Stimulated activated CD4-positive, alpha-beta T cell treated with anti-CD3 and anti-CD28 coated beads, Interleukin-15, amount 100 ng/mL, for 1 hour (primary cell): ENCODE measurements around the gene ZBTB8A.
"Not testable (repeated sequence)": the region's sequence is repeated elsewhere in the genome, so short reads cannot be mapped to it uniquely, and the experiment has no call there.

Experiments
- DNase-seq, 2 donors: peaks; one replicate each; pipeline ENCODE4 v3.0.0-alpha.2; 2020; ENCODE audit warnings: low read depth in 1 of 2, low spot score in 1 of 2

The ZBTB8A gene

DNA sequence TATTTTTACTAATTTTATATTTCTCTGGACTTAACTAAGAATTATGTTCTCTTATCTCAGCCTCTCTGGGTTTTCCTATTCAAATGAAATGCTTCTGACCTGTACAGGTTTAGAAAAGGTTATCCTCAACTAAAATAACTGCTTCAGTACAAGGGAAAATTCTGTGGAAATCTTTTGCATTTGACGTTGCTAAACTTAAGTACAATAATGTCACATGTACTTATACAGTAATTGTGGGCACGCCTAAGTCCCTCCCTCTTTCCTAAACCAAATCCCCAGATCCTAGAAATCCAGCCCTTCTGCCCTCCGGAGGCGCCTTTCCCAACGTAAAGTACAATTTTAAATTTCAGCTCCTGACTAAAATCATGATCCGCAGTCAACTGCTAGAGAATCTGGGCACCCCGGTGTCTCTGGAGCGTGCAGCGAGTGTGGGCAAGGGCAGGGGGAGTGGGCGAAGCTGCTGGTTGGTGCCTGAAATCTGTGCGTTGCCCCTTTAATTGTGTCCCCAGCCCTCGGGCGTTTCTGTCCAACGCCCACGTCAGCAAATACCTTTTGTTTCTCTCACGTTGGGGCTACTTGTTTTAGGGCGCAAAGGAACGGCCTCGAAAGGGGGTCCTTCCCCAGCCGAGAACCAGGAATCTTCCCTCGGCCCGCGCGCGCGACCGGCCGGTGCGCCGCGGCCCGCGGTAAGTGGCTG, at the start of gene ZBTB8A:
TSS of gene ZBTB8A (plus strand) at position 541 of the 697 bp plus-strand sequence. CDS start 53,505 bp downstream, outside the sequence.
- DNase-seq = peak in 1 of 2 donors; percentile 1

DNA sequence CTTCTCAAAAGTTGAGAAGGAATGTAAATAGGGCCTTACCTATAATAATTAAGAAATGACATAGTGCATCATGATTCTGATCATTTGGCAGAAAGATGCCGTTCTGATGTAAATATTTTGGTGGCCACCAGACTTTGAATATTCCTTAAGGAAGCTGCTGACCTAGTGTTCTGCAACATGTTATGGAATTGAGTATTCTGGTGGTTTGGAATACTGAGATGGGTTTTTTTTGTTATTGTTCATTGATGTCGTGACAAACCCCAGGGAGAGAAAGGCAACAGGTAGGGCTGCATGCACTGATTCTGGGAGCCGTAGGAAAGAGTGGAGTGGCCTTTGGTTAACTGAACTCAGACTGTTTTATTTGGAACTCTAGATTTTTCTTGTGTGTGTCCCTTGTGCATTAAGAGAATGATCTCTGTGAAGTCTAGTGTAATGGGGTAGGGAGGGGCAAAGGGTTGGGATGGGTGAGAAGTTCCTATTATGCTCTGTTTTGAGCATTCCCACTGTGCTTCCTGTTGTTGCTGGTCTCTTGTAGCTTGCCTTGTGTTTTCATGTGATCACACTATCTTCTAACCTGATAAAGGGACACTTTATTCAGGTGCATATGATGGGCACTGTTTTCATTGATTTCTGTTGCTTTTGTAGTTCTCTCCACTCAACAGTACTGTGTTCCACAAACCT, 49.3 kb upstream of the ZBTB8A start:
- DNase-seq = no peak

DNA sequence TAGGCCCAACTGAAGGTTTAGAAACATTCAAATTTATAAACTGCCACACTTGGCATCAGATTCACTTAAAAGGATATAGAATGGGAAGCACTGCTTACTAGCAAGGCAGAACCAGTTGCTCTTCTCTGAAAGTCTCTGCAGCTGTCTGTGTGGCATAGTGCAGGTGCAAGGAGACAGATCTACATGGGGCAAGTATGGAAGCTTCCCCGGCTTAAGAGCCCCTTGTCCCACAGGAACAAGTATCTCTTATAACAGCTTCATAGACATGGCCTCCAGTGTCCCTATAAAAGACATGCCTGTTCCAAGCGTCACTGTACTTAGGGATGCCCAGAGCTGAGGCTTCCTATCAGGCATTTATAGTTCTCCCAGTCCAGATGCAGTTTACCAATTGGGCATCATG, 47.8 kb upstream of the ZBTB8A start:
- no peak for DNase-seq

DNA sequence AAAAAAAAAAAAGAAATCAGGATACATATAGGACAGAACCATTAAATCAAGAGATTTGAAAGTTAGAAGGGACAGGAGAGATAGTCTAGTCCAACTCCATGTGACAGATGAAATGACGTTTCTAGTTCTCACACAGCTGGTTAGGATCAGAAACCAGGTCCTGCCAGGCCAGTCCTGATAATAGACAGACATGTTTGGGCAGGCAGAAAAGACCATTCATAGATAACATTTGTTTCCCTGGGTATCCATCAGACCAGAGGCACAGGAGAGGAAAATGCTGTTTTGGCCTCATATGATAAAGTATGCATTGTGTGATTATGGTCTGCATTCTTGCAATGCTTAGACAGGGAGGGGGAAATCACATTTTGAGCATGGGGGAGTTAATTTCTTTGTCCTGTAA, 45.0 kb upstream of the ZBTB8A start:
- DNase-seq = no peak

DNA sequence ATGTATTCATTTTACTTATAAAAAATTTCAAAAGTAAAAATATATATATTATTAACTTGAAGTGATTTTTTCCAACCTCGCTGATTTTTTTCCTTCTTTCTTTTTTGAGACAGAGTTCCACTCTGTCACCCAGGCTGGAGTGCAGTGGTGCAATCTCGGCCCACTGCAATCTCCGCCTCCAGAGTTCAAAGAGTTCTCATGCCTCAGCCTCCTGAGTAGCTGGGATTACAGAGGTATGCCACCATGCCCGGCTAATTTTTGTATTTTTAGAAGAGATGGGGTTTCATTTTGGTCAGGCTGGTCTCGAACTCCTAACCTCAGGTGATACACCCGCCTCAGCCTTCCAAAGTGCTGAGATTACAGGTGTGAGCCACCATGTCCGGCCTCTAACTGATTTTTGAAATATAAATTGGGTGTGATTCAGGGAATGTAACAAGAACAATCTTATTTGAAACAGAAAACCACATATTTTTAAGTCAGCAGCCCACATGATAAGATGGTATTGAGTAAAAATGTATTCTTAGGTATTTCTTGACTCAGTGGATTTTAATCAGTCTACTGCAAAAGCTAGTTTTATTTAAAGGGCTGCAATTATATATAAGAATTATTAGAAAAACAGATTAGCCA, 44.4 kb upstream of the ZBTB8A start:
- DNase-seq = no peak

DNA sequence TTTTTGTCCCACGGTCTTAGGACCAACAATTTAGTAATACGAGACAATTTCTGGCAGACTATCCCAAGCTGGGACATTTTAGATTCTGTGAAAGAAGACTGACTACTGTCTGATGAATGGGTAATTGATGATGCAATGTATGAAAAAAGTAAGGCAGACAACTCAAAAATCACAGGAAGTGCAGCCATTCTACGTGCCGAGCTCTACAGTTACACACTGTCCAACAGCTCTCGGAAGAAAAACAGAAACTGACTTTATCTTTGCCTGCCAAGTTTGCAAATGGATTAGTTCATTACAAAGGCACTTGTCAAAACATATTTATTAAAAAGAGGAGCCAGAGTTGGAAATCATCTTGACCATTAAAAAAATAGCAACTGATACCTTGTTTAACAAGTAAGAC, 43.1 kb upstream of the ZBTB8A start:
- DNase-seq = no peak

DNA sequence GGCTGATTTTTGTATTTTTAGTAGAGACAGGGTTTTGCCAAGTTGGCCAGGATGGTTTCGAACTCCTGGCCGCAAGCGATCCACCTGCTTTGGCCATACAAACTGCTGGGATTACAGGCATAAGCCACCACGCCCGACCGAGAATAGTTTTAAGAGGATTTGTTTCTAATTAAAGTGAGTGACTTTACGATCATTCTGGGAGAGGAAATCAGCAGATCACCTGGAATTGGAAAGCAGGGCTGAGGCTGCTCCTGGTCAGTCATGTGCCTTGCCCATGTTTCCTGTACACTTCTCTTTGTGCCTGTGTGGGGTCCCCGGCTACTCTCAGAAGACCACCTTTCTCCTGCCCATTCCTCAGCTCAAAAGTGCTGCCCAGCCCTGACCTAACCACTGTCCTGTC, 40.5 kb upstream of the ZBTB8A start:
- DNase-seq = no peak

DNA sequence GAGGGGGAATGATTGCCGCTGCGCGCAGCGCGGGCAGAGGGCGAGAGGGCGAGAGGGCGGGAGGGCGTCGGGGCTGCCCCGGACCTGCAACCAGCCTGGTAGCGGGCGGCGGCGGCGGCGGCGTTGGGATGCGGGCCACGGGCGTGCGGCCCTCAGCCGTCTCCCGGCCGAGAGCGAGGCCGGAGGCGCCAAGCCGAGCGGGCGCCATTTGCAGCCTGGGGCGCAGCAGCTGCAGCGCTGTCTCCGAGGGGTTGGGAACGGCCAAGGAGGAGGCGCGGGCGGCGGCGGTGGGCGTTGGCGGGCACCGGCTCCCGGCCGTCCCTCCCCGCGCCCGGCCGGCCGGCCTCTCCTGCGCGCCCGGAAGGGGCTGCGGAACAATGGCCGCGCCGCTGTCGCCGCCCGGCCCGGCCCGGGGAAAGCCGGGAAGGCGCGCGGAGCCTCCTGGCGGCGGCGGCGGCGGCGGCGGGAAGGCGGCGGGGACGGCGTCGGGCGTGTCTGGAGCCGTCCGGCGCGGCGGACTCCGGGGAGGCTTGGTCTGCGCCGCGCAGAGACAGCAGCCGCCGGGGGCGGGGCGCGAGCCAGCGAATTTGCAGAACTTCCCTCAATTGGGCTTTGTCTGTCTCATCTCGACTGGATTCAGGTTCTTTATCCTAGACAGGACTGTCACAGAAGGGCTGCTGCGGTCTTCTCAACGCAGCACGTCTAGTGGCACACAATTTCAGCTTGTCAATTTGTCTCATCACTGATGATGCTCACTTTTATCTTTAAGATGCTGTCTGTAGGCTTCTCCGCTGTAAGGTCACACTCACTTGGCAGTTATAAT, 38.6 kb upstream of the ZBTB8A start:
- peak in 1 of 2 donors; percentile 5 for DNase-seq

DNA sequence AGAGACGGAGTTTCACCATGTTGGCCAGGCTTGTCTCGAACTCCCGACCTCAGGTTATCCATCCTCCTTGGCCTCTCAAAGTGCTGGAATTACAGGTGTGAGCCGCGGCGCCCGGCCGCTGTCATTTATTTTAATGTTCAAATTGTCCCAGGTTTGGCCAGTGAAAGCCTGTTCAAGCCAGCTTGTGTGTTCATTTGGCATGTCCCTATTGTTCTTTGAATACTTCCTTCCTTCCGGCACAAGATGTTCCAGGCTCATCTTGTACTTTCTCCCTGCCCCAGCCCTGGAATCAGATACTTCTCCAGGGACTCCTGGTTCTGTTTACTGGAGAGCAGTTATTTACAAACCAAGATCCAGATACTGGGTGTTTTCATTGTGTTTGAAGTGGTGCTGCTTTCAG, 37.4 kb upstream of the ZBTB8A start:
- no peak for DNase-seq

DNA sequence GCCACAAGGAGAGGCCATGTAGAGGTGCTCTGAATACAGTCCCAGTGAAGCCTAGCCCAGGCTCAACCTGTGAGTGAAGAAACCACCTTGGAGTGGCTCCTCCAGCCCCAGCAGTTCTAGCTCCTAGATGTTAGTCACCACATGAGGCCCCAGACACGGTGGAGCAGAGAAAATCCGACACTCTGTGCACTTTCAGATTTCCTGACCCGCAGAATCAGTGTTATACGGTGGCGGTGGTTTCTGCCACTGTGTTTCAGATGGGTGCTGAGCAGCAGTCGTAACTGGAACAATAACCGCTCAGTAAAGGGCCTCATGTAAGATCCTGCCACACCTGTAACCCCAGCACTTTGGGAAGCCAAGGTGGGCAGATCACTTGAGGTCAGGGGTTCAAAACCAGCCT, 36.1 kb upstream of the ZBTB8A start:
- no peak for DNase-seq

DNA sequence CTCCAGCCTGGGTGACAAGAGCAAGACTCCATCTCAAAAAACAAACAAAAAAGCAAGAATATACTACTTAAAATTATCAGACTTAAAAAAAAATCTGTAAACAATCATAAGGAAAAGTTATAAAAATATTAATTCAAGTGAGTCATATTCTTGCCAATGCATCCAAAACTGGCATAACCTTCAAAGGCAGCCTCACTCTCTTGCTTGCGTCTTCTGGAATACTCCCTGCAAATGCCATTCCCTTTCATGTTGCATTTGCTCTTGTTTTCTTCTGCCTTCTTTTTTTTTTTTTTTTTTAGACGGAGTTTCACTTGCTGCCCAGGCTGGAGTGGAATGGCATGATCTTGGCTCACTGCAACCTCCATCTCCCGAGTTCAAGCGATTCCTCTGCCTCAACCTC, 32.2 kb upstream of the ZBTB8A start:
- DNase-seq = no peak

DNA sequence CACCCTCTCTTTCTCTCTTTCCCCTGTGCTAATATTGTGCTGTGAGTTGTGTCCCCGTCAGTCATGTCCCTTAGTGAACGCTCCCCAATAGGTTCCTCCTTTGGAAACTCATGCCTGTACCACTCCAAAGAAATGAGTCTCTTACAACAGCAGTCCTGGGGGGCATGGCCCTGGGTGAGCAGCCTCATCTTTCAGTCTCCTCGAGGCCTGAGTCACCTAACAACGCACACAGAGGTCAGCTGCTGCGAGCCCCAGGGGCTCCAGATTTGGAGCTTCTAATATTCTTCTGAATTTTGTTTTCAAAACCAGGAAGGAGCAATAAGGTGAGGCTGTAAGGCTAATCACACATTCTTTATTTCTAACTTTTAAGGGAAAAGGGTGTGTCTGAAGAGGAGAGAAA, 30.5 kb upstream of the ZBTB8A start:
- DNase-seq = no peak

DNA sequence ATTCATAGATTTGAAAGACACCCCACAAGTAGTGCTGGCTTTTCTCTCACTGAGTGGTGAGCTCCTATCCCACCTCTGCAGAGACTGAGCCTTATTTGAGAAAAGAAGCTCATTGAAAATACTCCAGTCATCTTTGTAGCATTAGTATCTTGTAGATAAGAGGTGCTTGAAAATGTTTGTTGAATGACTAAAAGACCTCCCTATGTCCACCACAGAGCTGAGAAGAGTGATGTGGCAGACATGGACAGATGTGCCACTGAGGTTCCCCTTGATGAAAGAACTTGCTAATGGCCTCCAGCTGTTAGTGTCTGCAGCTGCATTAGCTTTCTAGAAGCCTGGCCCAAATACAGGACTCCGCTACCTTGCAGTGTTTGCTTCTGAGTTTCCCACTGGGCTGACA, 29.3 kb upstream of the ZBTB8A start:
- DNase-seq = no peak

DNA sequence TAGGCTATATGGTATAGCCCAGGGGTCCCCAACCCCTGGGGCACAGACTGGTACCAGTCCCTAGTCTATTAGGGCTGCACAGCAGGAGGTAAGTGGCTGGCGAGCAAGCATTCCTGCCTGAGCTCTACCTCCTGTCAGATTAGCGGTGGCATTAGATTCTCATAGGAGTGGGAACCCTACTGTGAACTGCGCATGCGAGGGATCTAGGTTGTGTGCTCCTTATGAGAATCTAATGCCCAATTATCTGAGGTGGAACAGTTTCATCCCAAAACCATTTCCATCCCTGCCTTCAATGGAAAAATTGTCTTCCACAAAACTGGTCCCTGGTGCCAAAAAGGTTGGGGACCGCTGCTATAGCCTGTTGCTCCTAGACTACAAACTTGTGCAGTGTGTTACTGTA, 22.8 kb upstream of the ZBTB8A start:
- no peak for DNase-seq

DNA sequence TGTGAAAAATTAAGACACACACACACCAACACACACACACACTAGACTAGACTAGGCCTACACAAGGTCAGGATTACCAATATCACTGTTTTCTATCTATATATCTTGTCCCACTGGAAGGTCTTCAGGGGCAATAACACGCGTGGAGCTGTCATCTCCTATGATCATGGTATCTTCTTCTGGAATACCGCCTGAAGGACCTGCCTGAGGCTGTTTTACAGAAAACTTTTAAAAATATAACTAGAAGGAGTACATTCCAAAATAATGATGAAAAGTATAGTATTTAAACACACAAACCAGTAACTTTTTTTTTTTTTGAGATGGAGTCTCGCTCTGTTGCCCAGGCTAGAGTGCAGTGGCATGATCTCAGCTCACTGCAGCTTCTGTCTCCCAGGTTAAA, 20.3 kb upstream of the ZBTB8A start:
- DNase-seq = no peak

DNA sequence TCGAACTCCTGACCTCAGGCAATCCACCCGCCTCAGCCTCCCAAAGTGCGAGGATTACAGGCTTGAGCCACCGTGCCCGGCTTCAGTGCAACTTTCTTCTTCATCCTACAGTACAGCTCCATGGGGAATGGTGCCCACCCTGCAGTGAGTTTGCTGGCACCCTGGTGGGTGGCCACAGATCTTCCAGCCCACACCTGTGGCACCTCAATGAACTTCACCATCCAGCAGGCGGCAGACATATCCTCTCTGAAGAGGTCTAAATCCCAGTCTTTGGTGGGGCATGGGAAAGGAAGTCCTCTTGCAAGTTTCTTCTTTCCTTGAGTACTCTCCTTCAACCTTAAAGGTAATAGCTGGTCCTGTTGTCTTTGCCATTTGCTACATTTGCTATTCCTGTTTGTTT, 18.1 kb upstream of the ZBTB8A start:
- DNase-seq = no peak

DNA sequence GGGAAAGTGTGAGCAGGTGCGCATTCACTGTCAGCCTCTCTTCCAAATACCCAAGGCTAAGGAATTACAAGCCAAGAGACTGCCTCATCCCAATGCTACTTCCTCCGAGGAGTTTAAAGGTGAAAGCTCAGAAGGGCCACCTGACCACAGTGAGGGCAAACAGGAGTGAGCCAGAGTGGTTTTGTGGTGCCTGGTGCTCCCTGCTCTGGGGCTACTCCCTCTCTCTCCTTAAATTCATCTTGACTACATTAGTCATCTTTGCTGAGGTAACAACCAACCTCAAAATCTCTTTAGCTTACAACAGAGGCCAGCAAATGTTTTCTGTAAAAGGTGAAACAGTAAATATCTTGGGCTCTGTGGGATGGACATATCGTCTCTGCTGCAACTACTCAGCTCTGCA, 14.2 kb upstream of the ZBTB8A start:
- DNase-seq = no peak

DNA sequence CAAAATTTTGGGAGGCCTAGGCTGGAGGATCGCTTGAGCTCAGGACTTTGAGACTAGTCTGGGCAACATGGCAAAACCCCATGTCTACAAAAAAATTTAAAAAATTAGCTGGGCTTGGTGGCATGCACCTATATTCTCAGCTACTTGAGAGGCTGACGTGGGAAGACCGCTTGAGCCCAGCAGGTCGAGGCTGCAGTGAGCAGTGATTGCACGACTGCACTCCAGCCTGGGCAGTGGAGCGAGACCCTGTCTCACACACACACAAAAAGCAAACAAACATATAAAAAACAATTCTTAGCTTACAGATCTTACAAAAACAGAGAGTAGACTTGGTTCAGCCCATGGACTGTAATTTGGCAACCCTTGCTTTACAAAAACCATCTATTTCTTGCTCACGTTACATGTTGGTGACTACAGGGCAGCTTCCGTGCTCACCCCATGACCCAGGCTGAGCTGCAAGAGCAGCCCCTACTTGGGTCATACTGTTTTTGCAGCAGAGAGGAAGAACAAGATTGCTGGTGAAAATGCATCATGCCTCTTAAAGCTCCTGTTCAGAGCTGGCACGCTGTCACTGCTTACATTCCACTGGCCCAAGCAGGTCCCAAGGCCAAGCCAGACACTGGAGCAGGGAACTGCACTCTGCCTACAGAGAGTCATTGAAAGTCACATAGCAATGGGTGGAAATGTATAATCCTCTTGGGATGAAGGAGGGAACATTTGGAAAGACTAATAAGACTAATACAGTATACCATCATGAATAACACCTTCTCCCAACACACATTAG, 13.4 kb upstream of the ZBTB8A start:
- DNase-seq = no peak

DNA sequence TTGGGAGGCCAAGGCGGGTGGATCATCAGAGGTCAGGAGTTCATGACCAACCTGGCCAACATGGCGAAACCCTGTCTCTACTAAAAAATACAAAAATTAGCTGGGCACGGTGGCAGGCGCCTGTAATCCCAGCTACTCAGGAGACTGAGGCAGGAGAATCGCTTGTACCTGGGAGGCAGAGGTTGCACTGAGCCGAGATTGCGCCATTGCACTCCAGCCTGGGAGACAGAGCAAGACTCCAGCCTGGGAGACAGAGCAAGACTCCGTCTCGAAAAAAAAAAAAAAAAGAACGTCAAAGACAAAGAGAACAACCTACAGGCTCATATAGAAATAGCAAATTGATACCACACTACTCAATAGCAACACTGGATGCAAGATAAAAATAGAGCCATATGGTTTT, 10.7 kb upstream of the ZBTB8A start:
- not testable (repeated sequence) for DNase-seq

DNA sequence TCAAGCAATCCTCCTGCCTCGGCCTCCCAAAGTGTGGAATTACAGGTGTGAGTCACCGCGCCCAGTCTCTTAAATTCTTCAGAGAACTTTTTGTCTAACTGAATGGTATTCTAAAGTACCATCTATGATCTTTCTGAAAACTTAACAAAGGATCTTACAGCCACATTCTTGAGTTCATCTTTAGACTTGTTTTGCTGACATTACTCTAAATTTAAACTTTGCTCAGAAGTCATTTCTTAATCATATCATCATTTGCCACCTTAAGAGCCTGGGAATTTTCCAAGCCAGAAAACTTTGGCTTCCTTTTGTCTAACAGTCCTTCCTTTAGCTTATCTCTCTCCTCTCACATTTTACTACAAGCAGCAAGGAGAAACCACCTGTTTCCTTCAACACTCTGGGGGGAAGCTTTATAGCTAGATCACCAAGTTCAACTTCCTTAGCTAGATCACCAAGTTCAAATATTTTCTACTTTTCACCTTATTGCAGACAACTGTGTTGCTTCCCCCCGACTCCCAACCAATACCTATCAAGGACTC, 5.4 kb upstream of the ZBTB8A start:
- DNase-seq = no peak

DNA sequence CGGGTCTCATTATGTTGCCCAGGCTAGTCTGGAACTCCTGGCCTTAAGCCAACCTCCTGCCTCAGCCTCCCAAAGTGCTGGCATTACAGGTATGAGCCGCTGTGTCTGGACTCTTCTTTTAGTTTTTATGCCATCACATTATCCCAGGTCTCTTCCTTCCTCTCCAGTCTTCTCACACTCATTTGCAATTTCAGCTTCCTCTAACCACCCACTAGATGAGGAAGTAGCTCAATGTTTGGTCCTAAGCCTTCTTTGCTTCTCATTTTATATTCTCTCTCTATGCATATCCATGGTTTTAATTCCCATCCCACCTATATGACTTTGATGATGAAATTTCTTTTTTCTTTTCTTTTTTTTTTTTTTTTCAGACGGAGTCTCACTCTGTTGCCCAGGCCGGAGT, 3.1 kb upstream of the ZBTB8A start:
- no peak for DNase-seq
